ENCODE results near the gene DCDC2B.

DCDC2B gene

GRCh38 chr1:32263744-32264143, 54.9 kb downstream of the DCDC2B start:
- DNase-seq, result no peak

Data from NCI-H748 treated with DMSO at 0.1 percent for 48 hours (cell line).